HepG2 (cell line): ENCODE measurements around the gene MYO3B. TPM values are rescaled to one million over a fixed set of nuclear protein-coding genes. Genes with fewer than 3 reads are reported as not detected.

ENCODE experiments used
- ETV6 ChIP-seq: sonication (generic); formaldehyde crosslinking; conservative IDR thresholded peaks from 2 replicates; pipeline ENCODE4 v1.4.0; 2020; ENCODE audit warnings: missing genetic modification reagents
- IRX3 ChIP-seq: sonication (generic); formaldehyde crosslinking; IDR thresholded peaks from 2 replicates; pipeline ENCODE4 v1.8.1; 2023; ENCODE audit warnings: mild to moderate bottlenecking, low read depth, missing genetic modification reagents, borderline replicate concordance
- MXI1 ChIP-seq: IDR thresholded peaks from 3 replicates; pipeline ENCODE4 v1.6.1; 2012; ENCODE audit warnings: low read depth, low read length, inconsistent platforms, borderline replicate concordance
- PHF20 ChIP-seq: sonication (generic); formaldehyde crosslinking; IDR thresholded peaks from 2 replicates; pipeline ENCODE4 v1.5.0; 2020; ENCODE audit warnings: mild to moderate bottlenecking, missing genetic modification reagents
- POLR2A ChIP-seq, 2 experiments: IDR thresholded peaks; 2 replicates each; pipeline ENCODE4 v1.6.1; 2011; ENCODE audit warnings: low read depth in 2 of 2, low read length in 2 of 2, mild to moderate bottlenecking in 1 of 2, moderate library complexity in 1 of 2; ENCODE audit not compliant: insufficient read depth in 1 of 2
- RBM39 ChIP-seq: fragments of 200-400 bp; formaldehyde crosslinking; IDR thresholded peaks from one replicate; pipeline ENCODE4 v1.6.1; 2018; ENCODE audit warnings: antibody characterized with exemption, mild to moderate bottlenecking, low read depth, low read length; ENCODE audit not compliant: poor library complexity, severe bottlenecking
- RCOR2 ChIP-seq: IDR thresholded peaks from 2 replicates; pipeline ENCODE4 v1.6.1; 2016; ENCODE audit warnings: missing biosample characterization, missing genetic modification reagents
- TAF1 ChIP-seq: sonication (generic); formaldehyde crosslinking; IDR thresholded peaks from 2 replicates; pipeline ENCODE4 v1.4.0; 2020; ENCODE audit warnings: missing genetic modification reagents
- ZEB1 ChIP-seq: IDR thresholded peaks from 2 replicates; pipeline ENCODE4 v1.6.1; 2012; ENCODE audit warnings: mild to moderate bottlenecking, low read depth, inconsistent platforms; ENCODE audit not compliant: insufficient replicate concordance
- ZNF317 ChIP-seq: sonication (generic); formaldehyde crosslinking; IDR thresholded peaks from 2 replicates; pipeline ENCODE4 v1.5.0; 2020; ENCODE audit warnings: mild to moderate bottlenecking, missing genetic modification reagents
- ZNF556 ChIP-seq: sonication (generic); formaldehyde crosslinking; IDR thresholded peaks from 2 replicates; pipeline ENCODE4 v1.4.0; 2020; ENCODE audit warnings: mild to moderate bottlenecking, missing genetic modification reagents, borderline replicate concordance
- ZNF660 ChIP-seq: sonication (generic); formaldehyde crosslinking; IDR thresholded peaks from 2 replicates; pipeline ENCODE4 v1.5.1; 2020; ENCODE audit warnings: mild to moderate bottlenecking, low read depth, missing genetic modification reagents, borderline replicate concordance
- ZNF780A ChIP-seq: sonication (generic); formaldehyde crosslinking; IDR thresholded peaks from 2 replicates; pipeline ENCODE4 v1.8.0; 2022; ENCODE audit warnings: mild to moderate bottlenecking, missing genetic modification reagents, moderate library complexity
- polyA plus RNA-seq, 8 experiments: library from polyadenylated mRNA; depleted of rRNA in 3 of 8; stranded (reverse) in 7 of 8; unstranded in 1 of 8; fragments of >200 nt; fragmentation: Illumina TruSeq in 4 of 8; extraction: Trizol in 4 of 8; gene quantifications; 2 replicates each; pipeline versions ENCODE4 v1.2.1 to v1.2.3, GENCODE V29; 2011 to 2016; ENCODE audit warnings: low read depth in 4 of 8, missing spikeins in 1 of 8, mixed read lengths in 1 of 8; ENCODE audit not compliant: insufficient read depth in 1 of 8
- total RNA-seq, 5 experiments: library from RNA; depleted of rRNA; stranded (reverse); fragments of >200 nt; fragmentation: Illumina TruSeq; extraction: Trizol; gene quantifications; 2 replicates each; pipeline ENCODE4 v1.2.3, GENCODE V29; 2016; ENCODE audit warnings: low read depth in 1 of 5
- TF ChIP-seq, protein P1 (sequence below): IDR thresholded peaks from 2 replicates; pipeline ENCODE4 v1.6.1; 2012; ENCODE audit warnings: low read length, improper control_type of control experiment
- TF ChIP-seq, protein P2 (sequence below): IDR thresholded peaks from 2 replicates; pipeline ENCODE4 v1.6.1; 2016; ENCODE audit warnings: low read depth, missing genetic modification reagents, missing compliant biosample characterization
- TF ChIP-seq, protein P3 (sequence below): sonication (generic); formaldehyde crosslinking; IDR thresholded peaks from 2 replicates; pipeline ENCODE4 v1.8.0; 2022; ENCODE audit warnings: missing genetic modification reagents, mild to moderate bottlenecking, borderline replicate concordance
- TF ChIP-seq, protein P4 (sequence below): sonication (generic); IDR thresholded peaks from 2 replicates; pipeline ENCODE4 v1.6.1; 2016; ENCODE audit warnings: low read depth, borderline replicate concordance

The MYO3B gene
- total and polyA plus RNA-seq, 2 of the 13 experiments (the other 11 are each of a cell fraction or from before 2014, with no cell fraction given), result 0.01 TPM; not detected in 1

DNA sequence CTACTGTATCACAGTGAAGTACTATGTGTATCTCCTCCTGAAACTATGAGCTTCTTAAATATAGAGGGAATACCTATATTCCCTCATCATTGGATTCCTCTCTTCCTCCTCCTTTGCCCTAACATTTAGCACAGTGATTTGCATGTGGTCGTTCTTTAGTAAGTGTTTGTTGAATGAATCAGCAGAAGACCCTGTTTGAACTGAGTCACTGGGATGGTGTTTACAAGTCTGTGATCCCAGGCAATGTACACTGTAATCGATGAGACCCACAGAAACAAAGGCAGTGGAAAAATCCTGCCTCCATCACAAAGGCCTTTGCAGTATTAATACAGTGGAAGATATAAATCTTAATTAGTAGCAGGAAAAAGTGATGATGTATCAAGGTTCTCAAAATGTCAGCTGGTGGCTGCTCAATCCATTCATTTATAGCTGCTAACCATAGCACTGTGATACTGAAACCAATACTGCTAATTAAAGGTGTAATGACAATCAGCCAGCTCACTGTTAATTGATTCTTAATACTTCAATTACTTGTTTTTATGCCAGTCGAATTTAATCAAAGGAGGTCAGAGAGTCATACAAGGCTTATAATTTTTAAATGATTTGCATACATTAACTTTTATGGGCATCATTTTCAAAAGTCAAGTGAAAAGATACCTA lies 20.8 kb upstream of the MYO3B start (continued):
- TF ChIP-seq IRX3 (CRISPR knock-in tag) (no peak), MXI1 (0 out of 3 replicates have a peak, but pooled peaks have one; percentile 24), ZNF660 (no peak), PHF20 (CRISPR knock-in tag) (no peak), RBM39 (no peak), ETV6 (CRISPR knock-in tag) (no peak), RCOR2 (CRISPR knock-in tag) (0 out of 2 replicates have a peak, but pooled peaks have one; percentile 62), ZEB1 (no peak), ZNF556 (no peak), ZNF780A (CRISPR knock-in tag) (no peak), ZNF317 (no peak), TAF1 (CRISPR knock-in tag) (no peak), POLR2A (IDR thresholded peaks at IDR 0.05; ENCODE audit: insufficient read depth in 1 of 2, low read depth in 2 of 2, low read length in 2 of 2) (no peak)
- TF ChIP-seq, protein P1, sequence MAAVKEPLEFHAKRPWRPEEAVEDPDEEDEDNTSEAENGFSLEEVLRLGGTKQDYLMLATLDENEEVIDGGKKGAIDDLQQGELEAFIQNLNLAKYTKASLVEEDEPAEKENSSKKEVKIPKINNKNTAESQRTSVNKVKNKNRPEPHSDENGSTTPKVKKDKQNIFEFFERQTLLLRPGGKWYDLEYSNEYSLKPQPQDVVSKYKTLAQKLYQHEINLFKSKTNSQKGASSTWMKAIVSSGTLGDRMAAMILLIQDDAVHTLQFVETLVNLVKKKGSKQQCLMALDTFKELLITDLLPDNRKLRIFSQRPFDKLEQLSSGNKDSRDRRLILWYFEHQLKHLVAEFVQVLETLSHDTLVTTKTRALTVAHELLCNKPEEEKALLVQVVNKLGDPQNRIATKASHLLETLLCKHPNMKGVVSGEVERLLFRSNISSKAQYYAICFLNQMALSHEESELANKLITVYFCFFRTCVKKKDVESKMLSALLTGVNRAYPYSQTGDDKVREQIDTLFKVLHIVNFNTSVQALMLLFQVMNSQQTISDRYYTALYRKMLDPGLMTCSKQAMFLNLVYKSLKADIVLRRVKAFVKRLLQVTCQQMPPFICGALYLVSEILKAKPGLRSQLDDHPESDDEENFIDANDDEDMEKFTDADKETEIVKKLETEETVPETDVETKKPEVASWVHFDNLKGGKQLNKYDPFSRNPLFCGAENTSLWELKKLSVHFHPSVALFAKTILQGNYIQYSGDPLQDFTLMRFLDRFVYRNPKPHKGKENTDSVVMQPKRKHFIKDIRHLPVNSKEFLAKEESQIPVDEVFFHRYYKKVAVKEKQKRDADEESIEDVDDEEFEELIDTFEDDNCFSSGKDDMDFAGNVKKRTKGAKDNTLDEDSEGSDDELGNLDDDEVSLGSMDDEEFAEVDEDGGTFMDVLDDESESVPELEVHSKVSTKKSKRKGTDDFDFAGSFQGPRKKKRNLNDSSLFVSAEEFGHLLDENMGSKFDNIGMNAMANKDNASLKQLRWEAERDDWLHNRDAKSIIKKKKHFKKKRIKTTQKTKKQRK, result no peak
- TF ChIP-seq, protein P2, sequence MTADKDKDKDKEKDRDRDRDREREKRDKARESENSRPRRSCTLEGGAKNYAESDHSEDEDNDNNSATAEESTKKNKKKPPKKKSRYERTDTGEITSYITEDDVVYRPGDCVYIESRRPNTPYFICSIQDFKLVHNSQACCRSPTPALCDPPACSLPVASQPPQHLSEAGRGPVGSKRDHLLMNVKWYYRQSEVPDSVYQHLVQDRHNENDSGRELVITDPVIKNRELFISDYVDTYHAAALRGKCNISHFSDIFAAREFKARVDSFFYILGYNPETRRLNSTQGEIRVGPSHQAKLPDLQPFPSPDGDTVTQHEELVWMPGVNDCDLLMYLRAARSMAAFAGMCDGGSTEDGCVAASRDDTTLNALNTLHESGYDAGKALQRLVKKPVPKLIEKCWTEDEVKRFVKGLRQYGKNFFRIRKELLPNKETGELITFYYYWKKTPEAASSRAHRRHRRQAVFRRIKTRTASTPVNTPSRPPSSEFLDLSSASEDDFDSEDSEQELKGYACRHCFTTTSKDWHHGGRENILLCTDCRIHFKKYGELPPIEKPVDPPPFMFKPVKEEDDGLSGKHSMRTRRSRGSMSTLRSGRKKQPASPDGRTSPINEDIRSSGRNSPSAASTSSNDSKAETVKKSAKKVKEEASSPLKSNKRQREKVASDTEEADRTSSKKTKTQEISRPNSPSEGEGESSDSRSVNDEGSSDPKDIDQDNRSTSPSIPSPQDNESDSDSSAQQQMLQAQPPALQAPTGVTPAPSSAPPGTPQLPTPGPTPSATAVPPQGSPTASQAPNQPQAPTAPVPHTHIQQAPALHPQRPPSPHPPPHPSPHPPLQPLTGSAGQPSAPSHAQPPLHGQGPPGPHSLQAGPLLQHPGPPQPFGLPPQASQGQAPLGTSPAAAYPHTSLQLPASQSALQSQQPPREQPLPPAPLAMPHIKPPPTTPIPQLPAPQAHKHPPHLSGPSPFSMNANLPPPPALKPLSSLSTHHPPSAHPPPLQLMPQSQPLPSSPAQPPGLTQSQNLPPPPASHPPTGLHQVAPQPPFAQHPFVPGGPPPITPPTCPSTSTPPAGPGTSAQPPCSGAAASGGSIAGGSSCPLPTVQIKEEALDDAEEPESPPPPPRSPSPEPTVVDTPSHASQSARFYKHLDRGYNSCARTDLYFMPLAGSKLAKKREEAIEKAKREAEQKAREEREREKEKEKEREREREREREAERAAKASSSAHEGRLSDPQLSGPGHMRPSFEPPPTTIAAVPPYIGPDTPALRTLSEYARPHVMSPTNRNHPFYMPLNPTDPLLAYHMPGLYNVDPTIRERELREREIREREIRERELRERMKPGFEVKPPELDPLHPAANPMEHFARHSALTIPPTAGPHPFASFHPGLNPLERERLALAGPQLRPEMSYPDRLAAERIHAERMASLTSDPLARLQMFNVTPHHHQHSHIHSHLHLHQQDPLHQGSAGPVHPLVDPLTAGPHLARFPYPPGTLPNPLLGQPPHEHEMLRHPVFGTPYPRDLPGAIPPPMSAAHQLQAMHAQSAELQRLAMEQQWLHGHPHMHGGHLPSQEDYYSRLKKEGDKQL (CRISPR knock-in tag), result 0 out of 2 replicates have a peak, but pooled peaks have one; percentile 51
- TF ChIP-seq, protein P3, sequence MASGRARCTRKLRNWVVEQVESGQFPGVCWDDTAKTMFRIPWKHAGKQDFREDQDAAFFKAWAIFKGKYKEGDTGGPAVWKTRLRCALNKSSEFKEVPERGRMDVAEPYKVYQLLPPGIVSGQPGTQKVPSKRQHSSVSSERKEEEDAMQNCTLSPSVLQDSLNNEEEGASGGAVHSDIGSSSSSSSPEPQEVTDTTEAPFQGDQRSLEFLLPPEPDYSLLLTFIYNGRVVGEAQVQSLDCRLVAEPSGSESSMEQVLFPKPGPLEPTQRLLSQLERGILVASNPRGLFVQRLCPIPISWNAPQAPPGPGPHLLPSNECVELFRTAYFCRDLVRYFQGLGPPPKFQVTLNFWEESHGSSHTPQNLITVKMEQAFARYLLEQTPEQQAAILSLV (CRISPR knock-in tag), result no peak
- TF ChIP-seq, protein P4, sequence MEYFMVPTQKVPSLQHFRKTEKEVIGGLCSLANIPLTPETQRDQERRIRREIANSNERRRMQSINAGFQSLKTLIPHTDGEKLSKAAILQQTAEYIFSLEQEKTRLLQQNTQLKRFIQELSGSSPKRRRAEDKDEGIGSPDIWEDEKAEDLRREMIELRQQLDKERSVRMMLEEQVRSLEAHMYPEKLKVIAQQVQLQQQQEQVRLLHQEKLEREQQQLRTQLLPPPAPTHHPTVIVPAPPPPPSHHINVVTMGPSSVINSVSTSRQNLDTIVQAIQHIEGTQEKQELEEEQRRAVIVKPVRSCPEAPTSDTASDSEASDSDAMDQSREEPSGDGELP, result no peak
